ENCODE measurements around the gene DIS3L.
"Not testable (repeated sequence)": the region's sequence is repeated elsewhere in the genome, so short reads cannot be mapped to it uniquely, and the experiment has no call there.

The DIS3L gene

DNA sequence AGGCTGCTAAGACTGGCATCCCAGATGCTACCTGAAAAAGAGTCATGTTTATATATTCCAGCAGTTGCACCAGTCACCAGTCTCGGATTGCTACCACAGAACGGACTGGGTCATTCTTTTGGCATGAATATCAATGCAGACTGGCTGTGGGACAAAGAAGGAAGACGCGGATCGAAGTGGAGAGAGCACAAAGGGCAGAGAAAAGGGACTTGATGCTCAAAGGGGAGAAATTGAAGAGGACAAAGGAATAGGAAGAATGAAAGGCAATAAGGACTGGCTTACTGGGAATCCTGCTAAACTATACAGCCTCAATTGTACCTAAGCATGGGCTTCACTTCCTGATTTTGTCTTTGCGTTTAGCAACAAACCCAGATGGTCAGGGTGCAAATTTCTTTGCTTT is 15.3 kb upstream of the DIS3L start:
- DNase-seq (ENCODE audit: low spot score): no peak

GRCh38 chr15:66278671-66279070 is 14.7 kb upstream of the DIS3L start:
- no peak for DNase-seq (ENCODE audit: low spot score)

- no peak for DNase-seq (ENCODE audit: low spot score)
These were observed 9.1 kb upstream of the DIS3L start for GRCh38 chr15:66284271-66284670.

- DNase-seq (ENCODE audit: low spot score): no peak
These were observed 7.7 kb upstream of the DIS3L start for GRCh38 chr15:66285533-66286280.

DNA sequence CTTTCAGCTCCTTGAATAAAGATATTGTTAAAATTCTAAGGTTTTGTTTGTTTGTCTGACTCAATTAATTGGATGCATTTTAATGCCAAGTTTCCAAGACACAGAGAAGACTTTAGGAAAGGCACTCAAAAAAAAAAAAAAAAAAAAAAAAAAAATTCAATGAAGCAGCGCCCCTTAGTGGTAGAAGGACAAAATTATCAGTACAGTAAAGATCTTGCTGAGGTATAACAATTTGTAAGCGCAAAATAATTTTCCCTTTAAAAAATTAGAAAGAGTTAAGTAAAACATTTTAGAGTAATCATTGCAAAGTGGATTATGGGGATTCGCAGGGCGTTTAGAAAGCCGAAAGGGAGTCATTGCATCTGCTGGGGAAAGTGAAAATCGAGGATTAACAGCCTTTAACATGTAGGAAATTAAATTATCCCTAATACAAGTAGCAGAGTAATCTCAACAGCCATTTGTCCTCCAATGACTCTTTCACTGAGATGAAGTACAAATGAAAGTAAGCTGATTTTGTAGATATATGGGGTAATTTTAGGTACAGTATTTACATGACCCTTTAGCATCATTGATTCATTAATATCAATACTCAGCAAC is 5.8 kb upstream of the DIS3L start:
- peak; percentile 5 for DNase-seq (ENCODE audit: low spot score)

GRCh38 chr15:66288093-66288492 is 5.3 kb upstream of the DIS3L start:
- no peak for DNase-seq (ENCODE audit: low spot score)

- DNase-seq (ENCODE audit: low spot score): no peak
These were observed 4.7 kb upstream of the DIS3L start for GRCh38 chr15:66288551-66289185.

DNA sequence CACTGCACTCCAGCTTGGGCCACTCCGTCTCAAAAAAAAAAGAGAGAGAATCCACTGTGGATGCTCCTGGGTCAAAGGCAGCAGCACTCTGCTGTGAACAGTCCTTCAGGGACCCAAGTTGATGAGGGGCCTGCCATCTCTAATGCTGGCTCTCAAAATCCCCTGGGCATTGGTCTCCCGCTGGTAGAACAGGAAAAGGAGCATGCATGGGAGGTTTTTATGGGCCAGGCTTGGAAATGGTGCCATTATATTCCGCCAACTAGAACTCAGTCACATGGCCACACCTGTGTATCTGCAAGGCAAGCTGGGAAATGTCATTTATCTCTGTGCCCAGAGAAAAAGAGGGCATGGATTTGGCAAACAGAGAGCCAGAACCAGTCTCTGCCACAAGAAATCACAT is 3.4 kb upstream of the DIS3L start:
- no peak for DNase-seq (ENCODE audit: low spot score)

DNA sequence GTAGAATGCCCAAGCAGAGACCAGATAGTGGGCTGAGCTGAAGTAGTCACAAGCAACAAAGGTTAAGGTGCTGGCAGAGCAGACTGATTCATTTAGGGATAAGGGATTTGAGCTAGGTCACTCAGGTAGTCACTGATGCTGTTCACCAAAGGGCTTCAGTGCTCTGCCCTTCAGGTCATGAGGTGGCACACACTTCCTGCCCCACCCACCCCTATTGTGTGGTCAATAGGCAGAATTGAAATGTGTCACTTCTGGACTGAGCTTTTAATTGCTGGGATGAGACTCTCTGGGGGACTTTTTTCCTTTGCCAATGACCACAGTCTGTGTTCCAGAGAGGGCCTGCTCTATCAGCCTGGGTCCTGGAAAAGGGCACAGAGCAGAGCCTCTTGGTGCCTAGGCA is 2.9 kb upstream of the DIS3L start:
- no peak for DNase-seq (ENCODE audit: low spot score)

GRCh38 chr15:66291816-66292570 is 1.4 kb upstream of the DIS3L start:
- DNase-seq (ENCODE audit: low spot score): no peak

- no peak for DNase-seq (ENCODE audit: low spot score)
These were observed 573 bp upstream of the DIS3L start for GRCh38 chr15:66292571-66293418.

GRCh38 chr15:66294157-66294931 is 976 bp downstream of the DIS3L start:
- peak; percentile 11 for DNase-seq (ENCODE audit: low spot score)

GRCh38 chr15:66294932-66295235 is 1.5 kb downstream of the DIS3L start:
- peak; percentile 2 for DNase-seq (ENCODE audit: low spot score)

DNA sequence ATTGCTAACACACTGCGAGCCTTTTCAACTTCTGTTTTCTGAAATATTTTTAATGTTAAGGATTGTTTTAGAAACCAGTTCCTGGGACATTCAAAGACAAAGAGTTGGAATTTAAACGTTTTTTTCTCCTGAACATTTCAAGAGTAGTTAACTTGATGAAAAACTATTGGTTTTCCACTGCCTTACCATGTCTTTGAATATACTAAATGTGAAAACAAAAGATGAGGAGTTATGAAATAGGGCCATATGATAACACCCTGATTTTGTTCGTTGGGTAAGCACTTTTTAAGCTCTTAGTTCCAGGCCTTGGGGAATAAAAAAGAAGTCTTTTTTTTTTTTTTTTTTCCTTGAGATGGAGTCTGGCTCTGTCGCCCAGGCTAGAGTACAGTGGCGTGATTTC is 2.8 kb downstream of the DIS3L start:
- no peak for DNase-seq (ENCODE audit: low spot score)

DNA sequence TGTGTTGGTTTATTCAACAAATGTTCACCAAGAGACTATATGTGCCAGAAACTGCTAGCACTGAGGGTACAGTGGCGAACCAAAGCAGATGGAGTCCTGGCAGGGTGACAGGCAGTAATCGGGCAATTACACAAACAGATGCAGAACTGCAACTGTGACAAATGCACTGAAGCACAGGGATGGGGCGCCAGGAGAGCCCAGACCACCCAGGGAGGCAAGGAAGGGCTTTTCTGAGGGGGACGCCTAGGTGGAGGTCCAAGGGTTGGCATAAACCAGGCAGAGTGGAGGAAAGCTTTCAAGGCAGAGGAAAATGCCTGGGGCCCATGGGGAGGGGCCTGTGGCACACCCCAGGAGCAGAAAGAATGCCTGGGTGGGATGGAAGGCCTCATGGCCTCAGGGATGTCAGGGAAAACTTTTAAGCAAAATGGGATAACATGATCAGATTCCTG is 5.5 kb downstream of the DIS3L start:
- DNase-seq (ENCODE audit: low spot score): no peak

DNA sequence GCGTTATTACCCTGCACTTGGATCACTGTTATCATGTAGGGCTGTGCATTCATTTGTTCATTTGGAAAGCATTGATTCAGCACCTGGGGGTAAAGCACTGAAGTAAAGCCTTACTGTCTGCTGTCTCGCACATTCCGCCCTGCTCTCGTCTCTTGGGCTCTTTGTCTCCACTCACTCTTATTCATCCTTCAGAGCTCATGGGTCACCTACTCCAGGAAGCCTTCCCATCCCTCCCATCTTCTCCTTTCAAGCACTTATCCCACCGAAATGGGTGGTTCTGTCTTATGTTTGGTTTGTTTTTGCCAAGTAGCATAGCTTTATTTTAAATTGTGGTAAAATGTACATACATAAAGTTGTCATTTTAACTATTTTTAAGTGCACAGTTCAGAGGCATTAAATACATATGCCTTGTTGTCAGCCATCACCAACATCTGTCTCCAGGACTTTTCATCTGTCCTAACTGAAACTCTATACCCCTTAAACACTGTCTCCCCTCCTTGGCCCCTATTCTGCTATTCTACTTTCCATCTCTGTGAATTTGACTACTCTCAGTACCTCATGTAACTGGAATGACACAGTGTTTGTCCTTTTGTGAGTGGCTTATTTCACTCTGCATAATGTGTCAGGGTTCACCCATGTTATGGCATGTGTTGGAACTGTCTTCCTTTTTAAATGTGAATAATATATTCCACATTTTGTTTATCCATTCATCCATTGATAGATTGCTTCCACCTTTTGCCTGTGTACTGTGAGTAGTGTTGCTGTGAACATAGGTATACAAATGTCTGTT is 9.3 kb downstream of the DIS3L start:
- no peak for DNase-seq (ENCODE audit: low spot score)

- DNase-seq (ENCODE audit: low spot score): not testable (repeated sequence)
These were observed 11.1 kb downstream of the DIS3L start for GRCh38 chr15:66304425-66304824.

DNA sequence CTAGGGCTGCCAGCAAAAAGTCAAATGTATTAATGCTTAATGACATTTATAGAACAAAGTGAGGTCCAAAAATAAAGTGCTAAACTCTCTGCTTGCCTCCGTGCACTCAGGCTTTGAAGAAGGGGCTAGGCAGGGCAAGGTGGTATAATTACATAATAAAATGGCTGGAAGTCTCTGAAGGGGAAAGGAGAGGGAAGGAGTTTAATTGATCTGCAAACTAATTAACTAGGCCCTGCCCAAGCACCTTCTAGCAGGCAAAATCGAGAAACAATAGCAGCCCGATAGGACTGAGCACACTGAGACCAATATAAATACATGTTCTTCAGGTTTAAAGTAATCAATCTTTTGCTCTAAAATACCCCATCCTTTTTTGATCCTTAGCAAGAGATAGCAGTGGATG is 13.0 kb downstream of the DIS3L start:
- no peak for DNase-seq (ENCODE audit: low spot score)

GRCh38 chr15:66308531-66308930 is 15.2 kb downstream of the DIS3L start:
- DNase-seq (ENCODE audit: low spot score): no peak

GRCh38 chr15:66309828-66310227 is 16.5 kb downstream of the DIS3L start:
- no peak for DNase-seq (ENCODE audit: low spot score)

Measured in COLO829 (cell line).